Neuronal stem cell (in vitro differentiated cells): Measurements from ENCODE around the gene PPP2R5C.

Source experiments
- DNase-seq: peaks from one replicate; pipeline ENCODE4 v3.0.0-alpha.2; 2013; ENCODE audit warnings: low spot score
- H2AFZ ChIP-seq: one replicate; pipeline ENCODE4 v1.6.1; 2013; ENCODE audit warnings: mild to moderate bottlenecking, low read length, inconsistent platforms
- H2AK5ac ChIP-seq: 2 replicates; pipeline ENCODE4 v1.6.1; 2013; ENCODE audit warnings: low read depth, mild to moderate bottlenecking, inconsistent platforms, low read length, moderate library complexity, mixed read lengths
- H2BK120ac ChIP-seq: 2 replicates; pipeline ENCODE4 v1.6.1; 2013; ENCODE audit warnings: low read depth, mild to moderate bottlenecking, inconsistent platforms, low read length, moderate library complexity, mixed read lengths
- H2BK12ac ChIP-seq: one replicate; pipeline ENCODE4 v1.6.1; 2013; ENCODE audit warnings: low read length, inconsistent platforms
- H2BK15ac ChIP-seq: 2 replicates; pipeline ENCODE4 v1.6.1; 2013; ENCODE audit warnings: mild to moderate bottlenecking, low read length, inconsistent platforms, mixed read lengths
- H2BK5ac ChIP-seq: one replicate; pipeline ENCODE4 v1.6.1; 2013; ENCODE audit warnings: inconsistent platforms, mild to moderate bottlenecking, low read length, moderate library complexity
- H3K14ac ChIP-seq: one replicate; pipeline ENCODE4 v1.6.1; 2013; ENCODE audit warnings: low read length, inconsistent platforms
- H3K18ac ChIP-seq: 2 replicates; pipeline ENCODE4 v1.6.1; 2013; ENCODE audit warnings: low read length, inconsistent platforms
- H3K23ac ChIP-seq: 2 replicates; pipeline ENCODE4 v1.6.1; 2013; ENCODE audit warnings: low read depth, mild to moderate bottlenecking, mixed read lengths, low read length, inconsistent platforms; ENCODE audit not compliant: poor library complexity
- H3K27ac ChIP-seq: replicated peaks from 3 replicates; pipeline ENCODE4 v1.5.1; 2013; ENCODE audit warnings: low read length, inconsistent platforms
- H3K27me3 ChIP-seq, 3 experiments: 2 replicates each; pipeline ENCODE4 v1.6.1; 2013; ENCODE audit warnings: low read length in 3 of 3, mild to moderate bottlenecking in 2 of 3, inconsistent platforms in 1 of 3, low read depth in 1 of 3, mixed read lengths in 1 of 3, moderate library complexity in 1 of 3; ENCODE audit not compliant: control insufficient read depth in 3 of 3, insufficient read depth in 3 of 3
- H3K36me3 ChIP-seq, 2 donors: replicated peaks in 1 of 2; 2 replicates each; pipeline ENCODE4 v1.6.1; 2013; ENCODE audit warnings: low read length in 2 of 2; ENCODE audit not compliant: control insufficient read depth in 2 of 2, insufficient read depth in 2 of 2
- H3K4ac ChIP-seq: 2 replicates; pipeline ENCODE4 v1.6.1; 2013; ENCODE audit warnings: inconsistent platforms, mild to moderate bottlenecking, low read length, moderate library complexity
- H3K4me1 ChIP-seq, 2 donors: 1 replicate in 1 of 2; 2 replicates in 1 of 2; pipeline ENCODE4 v1.6.1; 2013; ENCODE audit warnings: low read length in 2 of 2, low read depth in 1 of 2; ENCODE audit not compliant: control insufficient read depth in 2 of 2, insufficient read depth in 1 of 2
- H3K4me2 ChIP-seq: one replicate; pipeline ENCODE4 v1.6.1; 2013; ENCODE audit warnings: mild to moderate bottlenecking, low read length, inconsistent platforms; ENCODE audit not compliant: insufficient read depth, poor library complexity, severe bottlenecking
- H3K4me3 ChIP-seq, 2 donors: 2 replicates each; pipeline ENCODE4 v1.5.1; 2013; ENCODE audit warnings: low read length in 2 of 2, mild to moderate bottlenecking in 2 of 2, inconsistent platforms in 1 of 2, moderate library complexity in 1 of 2
- H3K79me1 ChIP-seq: one replicate; pipeline ENCODE4 v1.6.1; 2013; ENCODE audit warnings: low read depth, mild to moderate bottlenecking, inconsistent platforms, low read length, moderate library complexity
- H3K9ac ChIP-seq: one replicate; pipeline ENCODE4 v1.6.1; 2013; ENCODE audit warnings: mild to moderate bottlenecking, low read depth, low read length, inconsistent platforms; ENCODE audit not compliant: poor library complexity
- H3K9me3 ChIP-seq, 2 donors: replicated peaks in 1 of 2; 2 replicates each; pipeline versions ENCODE3 to v1.6.1; 2013; ENCODE audit warnings: low read length in 2 of 2, mild to moderate bottlenecking in 2 of 2, inconsistent platforms in 1 of 2, low read depth in 1 of 2, mixed read lengths in 1 of 2, moderate library complexity in 1 of 2; ENCODE audit not compliant: control insufficient read depth in 2 of 2, insufficient read depth in 1 of 2
- H4K8ac ChIP-seq: one replicate; pipeline ENCODE4 v1.6.1; 2013; ENCODE audit warnings: low read depth, mild to moderate bottlenecking, inconsistent platforms, low read length, moderate library complexity
- H4K91ac ChIP-seq: one replicate; pipeline ENCODE4 v1.6.1; 2013; ENCODE audit warnings: low read length, low read depth, mild to moderate bottlenecking, inconsistent platforms; ENCODE audit not compliant: poor library complexity
- WGBS, 2 donors: extraction: QIAGEN DNeasy Blood & Tissue Kit; methylation state at CpG; one replicate each; pipeline ENCODE4 v1.1.7; 2013; ENCODE audit warnings: missing lambda C conversion rate in 2 of 2, mixed read lengths in 1 of 2; ENCODE audit not compliant: insufficient read length in 2 of 2, insufficient replicate concordance in 1 of 2; ENCODE audit errors: extremely low coverage in 2 of 2; 5-methylcytosine and 5-hydroxymethylcytosine counted together

PPP2R5C gene

DNA sequence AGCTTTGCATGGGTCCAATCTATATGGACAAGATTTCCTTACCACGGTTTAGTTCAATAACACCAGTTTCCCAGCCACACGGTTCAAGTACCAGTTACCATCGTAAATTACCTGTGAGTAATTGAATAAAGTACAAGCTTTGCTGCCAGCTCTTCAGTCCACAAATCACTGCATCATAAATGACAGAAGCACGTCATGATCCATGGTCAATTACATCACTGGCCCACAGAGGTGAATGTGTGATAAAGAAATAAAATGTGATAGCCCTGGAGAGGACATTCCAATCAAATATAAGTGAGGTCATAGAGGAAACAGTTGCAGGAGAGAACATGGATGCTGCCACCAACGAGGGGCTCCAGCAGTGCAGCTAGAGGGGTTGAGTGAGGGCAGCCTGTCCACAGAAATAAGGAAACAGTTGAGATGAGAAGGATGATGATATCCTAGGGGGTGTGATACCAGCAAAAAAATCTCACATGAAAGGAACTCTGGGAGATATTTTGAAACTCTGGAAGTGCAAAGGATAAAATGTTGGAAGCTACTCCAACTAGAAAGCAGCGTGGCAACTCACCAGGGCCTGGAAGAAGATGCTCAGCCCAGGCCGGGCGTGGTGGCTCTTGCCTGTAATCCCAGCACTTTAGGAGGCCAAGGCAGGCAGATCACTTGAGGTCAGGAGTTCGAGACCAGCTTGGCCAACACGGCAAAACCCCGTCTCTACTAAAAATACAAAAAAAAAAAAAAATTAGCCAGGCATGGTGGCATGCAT lies 197.1 kb downstream of the PPP2R5C start:
- Histone ChIP-seq H3K79me1 (peaks cover 4% of the 10 kb centered on the region), H2BK120ac (no peak overlapping the region), H2AFZ (peak overlapping the region; percentile 18), H3K4me1 (peaks cover 0 to 2% of the 10 kb centered on the region in 2 donors), H4K8ac (no peak overlapping the region), H2AK5ac (no peak overlapping the region), H2BK12ac (no peak overlapping the region), H3K9me3 (no peaks in the 10 kb centered on the region), H3K27me3 (peaks cover 0 to 6% (median 0%) of the 10 kb centered on the region in 3 experiments), H3K4me2 (no peak overlapping the region), H3K4me3 (no peak overlapping the region), H4K91ac (no peak overlapping the region), H3K27ac (no peak overlapping the region), H3K23ac (no peak overlapping the region), H2BK5ac (no peak overlapping the region), H3K18ac (no peak overlapping the region), H3K14ac (no peak overlapping the region), H3K4ac (no peak overlapping the region), H3K9ac (no peak overlapping the region), H2BK15ac (no peak overlapping the region), H3K36me3 (no peaks in the 10 kb centered on the region)
- DNase-seq: no peak
- WGBS, 2 donors: no CpG with 5 or more reads among the region's 11 CpGs

- peaks cover 0 to 2% of the 10 kb centered on the region in 2 donors for H3K4me1 ChIP-seq
- H2BK15ac ChIP-seq: no peak overlapping the region
- no peak overlapping the region for H2AFZ ChIP-seq
- H2BK12ac ChIP-seq: no peak overlapping the region
- no peak overlapping the region for H2BK120ac ChIP-seq
- H3K23ac ChIP-seq: no peak overlapping the region
- H3K36me3 ChIP-seq: no peaks in the 10 kb centered on the region
- no peak overlapping the region for H3K4me2 ChIP-seq
- H2BK5ac ChIP-seq: no peak overlapping the region
- H2AK5ac ChIP-seq: no peak overlapping the region
- no peak overlapping the region for H3K4ac ChIP-seq
- no peak overlapping the region for H3K18ac ChIP-seq
- H4K8ac ChIP-seq: no peak overlapping the region
- no peaks in the 10 kb centered on the region for H3K9me3 ChIP-seq
- H3K14ac ChIP-seq: no peak overlapping the region
- no CpG with 5 or more reads among the region's 2 CpGs for WGBS, 2 donors
- H3K27ac ChIP-seq: no peak overlapping the region
- no peak overlapping the region for H4K91ac ChIP-seq
- DNase-seq: no peak
- H3K27me3 ChIP-seq: peaks cover 0 to 6% (median 0%) of the 10 kb centered on the region in 3 experiments
- H3K79me1 ChIP-seq: peaks cover 4% of the 10 kb centered on the region
- no peak overlapping the region for H3K9ac ChIP-seq
- no peak overlapping the region for H3K4me3 ChIP-seq
Measured at GRCh38 chr14:101959277-101959676, 197.8 kb downstream of the PPP2R5C start.

DNA sequence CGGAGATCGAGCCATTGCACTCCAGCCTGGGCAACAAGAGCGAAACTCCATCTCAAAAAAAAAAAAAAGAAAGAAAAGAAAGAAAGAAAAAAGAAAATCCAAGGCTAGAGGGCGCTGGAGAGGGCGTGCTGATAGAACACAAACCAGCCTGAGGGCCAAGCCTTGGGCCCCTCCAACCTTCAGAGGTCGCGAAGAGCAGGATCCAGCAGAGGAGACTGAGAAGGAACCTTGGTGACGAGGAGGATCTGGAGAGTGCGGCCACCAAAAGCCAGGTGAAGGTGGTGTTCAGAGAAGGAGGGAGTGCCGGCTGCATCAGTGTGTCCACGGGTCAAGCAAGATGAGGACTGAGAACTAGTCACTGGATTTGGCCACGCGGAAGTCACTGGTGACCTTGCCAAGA lies 198.7 kb downstream of the PPP2R5C start:
- Histone ChIP-seq H3K27me3 (peaks cover 0 to 6% (median 0%) of the 10 kb centered on the region in 3 experiments), H2BK15ac (no peak overlapping the region), H4K91ac (no peak overlapping the region), H4K8ac (no peak overlapping the region), H2BK120ac (no peak overlapping the region), H2BK12ac (no peak overlapping the region), H2AK5ac (no peak overlapping the region), H3K36me3 (no peaks in the 10 kb centered on the region), H3K9me3 (no peaks in the 10 kb centered on the region), H2AFZ (peak overlapping the region; percentile 45), H3K79me1 (peaks cover 10% of the 10 kb centered on the region), H3K4ac (no peak overlapping the region), H3K4me3 (no peak overlapping the region), H2BK5ac (no peak overlapping the region), H3K4me1 (peaks cover 0 to 2% of the 10 kb centered on the region in 2 donors), H3K27ac (no peak overlapping the region), H3K23ac (no peak overlapping the region), H3K18ac (no peak overlapping the region), H3K14ac (peak overlapping the region; percentile 95), H3K4me2 (no peak overlapping the region), H3K9ac (no peak overlapping the region)
- no CpG with 5 or more reads among the region's 13 CpGs for WGBS, 2 donors
- DNase-seq: no peak

- Histone ChIP-seq H3K36me3 (no peaks in the 10 kb centered on the region), H2AFZ (peak overlapping the region; percentile 81), H3K14ac (no peak overlapping the region), H3K4me2 (no peak overlapping the region), H2AK5ac (peak overlapping the region; percentile 47), H2BK15ac (peak overlapping the region; percentile 83), H2BK120ac (peak overlapping the region; percentile 73), H3K27me3 (peaks cover 0 to 6% (median 0%) of the 10 kb centered on the region in 3 experiments), H3K9me3 (no peaks in the 10 kb centered on the region), H4K8ac (no peak overlapping the region), H3K4me3 (no peak overlapping the region), H3K79me1 (peaks cover 13% of the 10 kb centered on the region), H3K27ac (no peak overlapping the region), H3K4me1 (peaks cover 0 to 2% of the 10 kb centered on the region in 2 donors), H2BK5ac (no peak overlapping the region), H4K91ac (no peak overlapping the region), H3K9ac (no peak overlapping the region), H3K23ac (no peak overlapping the region), H3K18ac (peak overlapping the region; percentile 86), H3K4ac (no peak overlapping the region), H2BK12ac (no peak overlapping the region)
- peak; percentile 70 for DNase-seq
- no CpG with 5 or more reads among the region's 19 CpGs for WGBS, 2 donors
Measured at GRCh38 chr14:101961011-101961721, 199.7 kb downstream of the PPP2R5C start.
